Liver (tissue), 3 donors: ENCODE results near the gene ITPA.

Experiments used
- EGR1 ChIP-seq, 2 donors: IDR thresholded peaks; 2 replicates each; pipeline ENCODE4 v1.6.1; 2016 to 2018; ENCODE audit warnings: antibody characterized with exemption in 2 of 2, low read depth in 2 of 2
- GABPA ChIP-seq, 2 donors: IDR thresholded peaks in 1 of 2; conservative IDR thresholded peaks in 1 of 2; 2 replicates each; pipeline ENCODE4 v1.6.1; 2016; ENCODE audit warnings: antibody characterized with exemption in 2 of 2, mild to moderate bottlenecking in 1 of 2, moderate library complexity in 1 of 2
- RAD21 ChIP-seq, 2 donors: IDR thresholded peaks; 2 replicates each; pipeline ENCODE4 v1.6.1; 2016; ENCODE audit warnings: antibody characterized with exemption in 2 of 2, mild to moderate bottlenecking in 2 of 2
- TAF1 ChIP-seq: conservative IDR thresholded peaks from 2 replicates; pipeline ENCODE4 v1.6.1; 2016; ENCODE audit warnings: antibody characterized with exemption, mild to moderate bottlenecking
- YY1 ChIP-seq: IDR thresholded peaks from 2 replicates; pipeline ENCODE4 v1.6.1; 2016; ENCODE audit warnings: antibody characterized with exemption, mild to moderate bottlenecking
- TF ChIP-seq, protein P1 (sequence below): fragments of 150-350 bp; IDR thresholded peaks from 2 replicates; pipeline ENCODE4 v1.5.1; 2017; ENCODE audit warnings: improper control_type of control experiment, low read depth, low read length; ENCODE audit not compliant: missing input control
- TF ChIP-seq, protein P2 (sequence below): IDR thresholded peaks from 2 replicates; pipeline ENCODE4 v1.6.1; 2016; ENCODE audit warnings: antibody characterized with exemption
- donor health status: healthy.
- donor health status: healthy.

DNA sequence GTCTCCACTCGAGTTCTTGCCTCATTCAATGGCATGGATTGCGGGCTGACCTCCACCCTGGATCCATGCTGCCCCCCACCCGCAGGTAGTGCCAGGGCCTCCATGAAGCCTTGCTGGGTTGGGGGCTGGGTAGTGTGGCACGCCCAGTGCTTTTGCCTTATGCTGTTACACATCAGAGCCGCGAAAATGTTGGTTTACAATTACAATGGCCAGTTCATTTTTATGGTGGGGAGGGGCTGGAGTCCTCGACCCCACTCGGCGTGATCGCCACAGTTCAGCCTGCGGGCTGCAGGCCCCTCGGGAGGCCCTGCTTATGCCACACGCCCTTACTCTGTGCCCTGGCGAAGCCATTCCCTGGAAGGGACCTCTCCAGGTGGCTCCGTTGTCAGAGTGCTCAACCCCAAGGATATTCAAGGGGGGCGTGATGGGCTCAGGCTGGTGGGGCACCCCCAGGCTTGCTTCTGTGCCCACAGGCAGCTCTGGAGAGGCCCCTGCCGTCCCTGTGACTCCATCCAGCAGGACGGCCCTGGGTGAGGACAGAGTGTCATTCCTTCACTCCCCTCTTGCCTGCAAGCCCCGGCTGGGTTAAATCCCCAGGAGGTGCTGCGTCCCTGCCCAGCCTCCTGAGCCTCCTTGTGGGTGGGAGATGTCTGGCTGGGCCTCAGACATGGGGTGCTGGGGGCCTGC, 14.8 kb downstream of the ITPA start:
- TF ChIP-seq, protein P1, sequence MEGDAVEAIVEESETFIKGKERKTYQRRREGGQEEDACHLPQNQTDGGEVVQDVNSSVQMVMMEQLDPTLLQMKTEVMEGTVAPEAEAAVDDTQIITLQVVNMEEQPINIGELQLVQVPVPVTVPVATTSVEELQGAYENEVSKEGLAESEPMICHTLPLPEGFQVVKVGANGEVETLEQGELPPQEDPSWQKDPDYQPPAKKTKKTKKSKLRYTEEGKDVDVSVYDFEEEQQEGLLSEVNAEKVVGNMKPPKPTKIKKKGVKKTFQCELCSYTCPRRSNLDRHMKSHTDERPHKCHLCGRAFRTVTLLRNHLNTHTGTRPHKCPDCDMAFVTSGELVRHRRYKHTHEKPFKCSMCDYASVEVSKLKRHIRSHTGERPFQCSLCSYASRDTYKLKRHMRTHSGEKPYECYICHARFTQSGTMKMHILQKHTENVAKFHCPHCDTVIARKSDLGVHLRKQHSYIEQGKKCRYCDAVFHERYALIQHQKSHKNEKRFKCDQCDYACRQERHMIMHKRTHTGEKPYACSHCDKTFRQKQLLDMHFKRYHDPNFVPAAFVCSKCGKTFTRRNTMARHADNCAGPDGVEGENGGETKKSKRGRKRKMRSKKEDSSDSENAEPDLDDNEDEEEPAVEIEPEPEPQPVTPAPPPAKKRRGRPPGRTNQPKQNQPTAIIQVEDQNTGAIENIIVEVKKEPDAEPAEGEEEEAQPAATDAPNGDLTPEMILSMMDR = no peak
- no peak for TF ChIP-seq TAF1
- no peak for TF ChIP-seq EGR1 (IDR thresholded peaks at IDR 0.05; ENCODE audit: low read depth in 2 of 2)
- TF ChIP-seq RAD21 (IDR thresholded peaks at IDR 0.05) = no peak
- TF ChIP-seq, protein P2, sequence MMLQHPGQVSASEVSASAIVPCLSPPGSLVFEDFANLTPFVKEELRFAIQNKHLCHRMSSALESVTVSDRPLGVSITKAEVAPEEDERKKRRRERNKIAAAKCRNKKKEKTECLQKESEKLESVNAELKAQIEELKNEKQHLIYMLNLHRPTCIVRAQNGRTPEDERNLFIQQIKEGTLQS = no peak
- no peak for TF ChIP-seq YY1
- no peak for TF ChIP-seq GABPA (IDR thresholded peaks at IDR 0.05 in 1 of 2, conservative IDR thresholded peaks at IDR 0.05 in 1 of 2)
